Stimulated activated CD4-positive, alpha-beta T cell treated with anti-CD3 and anti-CD28 coated beads, Interleukin-12 subunit alpha, Interleukin-12 subunit beta, amount 100 ng/mL, for 48 hours (primary cell): ENCODE results near the gene TIAM2.
"Not testable (repeated sequence)": the region's sequence is repeated elsewhere in the genome, so short reads cannot be mapped to it uniquely, and the experiment has no call there.

Experiments used
- DNase-seq, 3 donors: peaks; one replicate each; pipeline ENCODE4 v3.0.0-alpha.2; 2020; ENCODE audit warnings: low read depth in 2 of 3, low spot score in 1 of 3

The TIAM2 gene

GRCh38 chr6:154995254-154996015, at the start of gene TIAM2:
Gene TIAM2 (plus strand): TSS chr6:154995315. CDS start chr6:155129224, 133,909 bp downstream.
- peak in 1 of 3 donors; percentile 34 for DNase-seq

DNA sequence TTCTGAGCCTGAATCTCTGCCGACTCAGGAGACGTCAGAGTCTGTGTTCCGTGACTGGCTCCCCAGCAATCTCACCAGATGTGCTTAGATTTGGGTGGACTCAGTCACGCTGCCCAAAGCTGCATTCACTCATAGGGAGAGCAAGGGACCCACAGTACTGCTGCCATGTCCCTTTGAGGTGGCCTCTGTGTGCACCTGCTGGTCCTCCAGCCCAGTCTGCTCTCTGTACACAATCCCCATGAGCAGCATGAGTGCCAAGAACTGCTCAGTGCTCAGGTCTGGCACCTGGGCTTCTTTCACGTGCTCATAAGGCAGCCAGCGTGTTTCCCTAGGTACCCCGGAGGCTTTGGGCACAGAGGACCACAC, 44.2 kb upstream of the TIAM2 start:
- no peak for DNase-seq

GRCh38 chr6:154951345-154952200, 43.5 kb upstream of the TIAM2 start:
- DNase-seq: no peak

DNA sequence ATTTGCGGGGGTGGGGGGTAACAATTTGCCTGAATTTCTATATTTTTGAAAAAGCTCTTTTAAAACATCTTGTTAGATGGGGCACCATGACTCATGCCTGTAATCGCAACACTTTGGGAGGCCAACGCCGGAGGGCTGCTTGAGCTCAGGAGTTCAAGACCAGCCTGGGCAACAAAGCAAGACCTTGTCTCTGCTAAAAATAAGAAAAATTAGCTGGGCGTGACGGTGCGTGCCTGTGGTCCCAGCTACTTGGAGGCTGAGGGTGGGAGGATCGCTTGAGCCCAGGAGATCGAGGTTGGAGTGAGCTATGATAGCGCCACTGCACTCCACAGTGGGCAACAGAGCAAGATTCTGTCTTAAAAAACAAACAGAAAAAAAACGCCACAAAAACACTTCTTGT, 41.5 kb upstream of the TIAM2 start:
- DNase-seq: no peak

DNA sequence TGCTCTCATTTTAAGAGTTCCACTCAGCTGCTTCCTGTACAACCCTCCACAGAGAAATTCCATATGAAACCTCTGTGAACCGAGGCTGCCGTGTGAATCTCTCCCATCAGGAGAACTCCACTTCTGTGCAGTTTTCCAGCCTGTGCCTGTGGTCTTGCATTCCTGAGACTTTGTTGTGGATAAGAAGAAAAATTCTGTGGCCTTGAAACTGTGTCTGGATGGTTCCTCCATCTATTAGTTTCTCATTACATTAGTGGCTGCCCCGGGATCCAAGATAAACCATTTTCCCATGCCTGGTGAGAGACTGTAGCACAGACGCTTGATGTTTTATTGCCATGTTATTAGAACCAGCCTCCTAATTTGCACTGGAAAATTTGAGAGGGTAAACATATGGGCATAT, 40.8 kb upstream of the TIAM2 start:
- DNase-seq: no peak

- no peak for DNase-seq
These were observed 38.2 kb upstream of the TIAM2 start for GRCh38 chr6:154956771-154957522.

GRCh38 chr6:154958469-154958868, 36.6 kb upstream of the TIAM2 start:
- no peak for DNase-seq

DNA sequence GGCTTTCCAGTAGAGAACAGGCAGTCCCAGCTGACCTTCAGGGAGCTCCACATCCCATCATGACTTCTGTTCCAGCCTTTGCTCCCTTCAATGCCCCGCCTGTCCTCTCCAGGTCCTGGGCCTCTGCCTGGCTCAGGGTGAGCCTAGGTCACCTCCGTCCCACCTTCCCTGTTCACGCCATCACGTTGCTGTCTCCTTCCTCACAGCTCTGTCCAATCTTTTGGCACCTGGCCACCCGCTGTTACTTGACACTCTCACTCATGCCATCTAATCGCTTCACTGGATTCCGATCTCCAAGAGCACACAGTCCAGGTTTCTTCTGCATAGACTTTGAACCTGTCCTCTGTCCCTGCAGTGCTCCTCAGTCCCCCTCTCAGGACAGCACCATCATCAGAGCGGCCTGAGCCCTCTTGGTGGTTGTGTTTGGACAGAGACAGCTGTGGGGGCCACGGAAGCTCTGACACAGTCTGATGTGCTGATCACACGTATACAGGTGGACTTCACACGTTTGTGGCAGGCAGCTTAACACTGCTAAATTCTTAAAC, 34.7 kb upstream of the TIAM2 start:
- DNase-seq: no peak

- no peak for DNase-seq
These were observed 34.1 kb upstream of the TIAM2 start for GRCh38 chr6:154960854-154961530.

DNA sequence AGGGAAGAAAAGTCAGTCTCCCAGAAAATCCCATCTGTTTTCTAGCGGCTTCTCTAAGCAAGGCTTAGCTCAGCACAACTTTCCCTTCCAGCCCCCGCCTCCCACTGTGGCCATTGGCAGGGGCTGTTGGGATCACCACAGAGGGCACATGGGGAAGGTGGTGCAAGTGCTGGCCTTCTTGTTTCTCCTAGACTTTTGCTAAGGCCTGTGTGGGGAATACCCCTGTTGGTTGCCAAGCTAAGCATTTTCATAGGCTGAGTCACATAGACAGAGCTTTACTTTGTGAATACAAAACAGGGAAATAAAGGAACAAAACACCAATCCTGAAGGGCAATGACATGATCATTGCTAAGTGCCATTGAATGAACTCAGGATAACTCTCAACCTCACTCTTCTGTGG, 32.4 kb upstream of the TIAM2 start:
- no peak for DNase-seq

- DNase-seq: not testable (repeated sequence)
These were observed 28.9 kb upstream of the TIAM2 start for GRCh38 chr6:154966065-154966770.

DNA sequence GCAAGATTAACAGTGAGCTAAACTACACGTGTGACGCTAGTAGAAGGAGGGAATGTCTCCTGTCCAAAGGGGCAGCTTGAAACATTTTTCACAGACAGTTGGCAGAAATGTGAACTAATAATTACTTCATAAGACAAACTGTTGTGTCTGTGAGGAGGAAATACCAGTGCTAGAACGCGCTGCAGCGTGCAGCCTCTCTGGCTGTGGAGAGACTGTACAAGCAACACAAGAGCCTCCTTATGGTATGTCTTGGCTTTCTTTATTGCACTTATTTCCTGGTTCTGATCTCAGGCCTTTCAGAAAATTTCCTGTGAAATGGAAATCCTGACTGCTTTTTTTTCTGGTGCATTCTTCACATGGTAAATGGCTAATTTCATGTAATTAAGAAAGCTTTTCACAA, 25.3 kb upstream of the TIAM2 start:
- DNase-seq: no peak

DNA sequence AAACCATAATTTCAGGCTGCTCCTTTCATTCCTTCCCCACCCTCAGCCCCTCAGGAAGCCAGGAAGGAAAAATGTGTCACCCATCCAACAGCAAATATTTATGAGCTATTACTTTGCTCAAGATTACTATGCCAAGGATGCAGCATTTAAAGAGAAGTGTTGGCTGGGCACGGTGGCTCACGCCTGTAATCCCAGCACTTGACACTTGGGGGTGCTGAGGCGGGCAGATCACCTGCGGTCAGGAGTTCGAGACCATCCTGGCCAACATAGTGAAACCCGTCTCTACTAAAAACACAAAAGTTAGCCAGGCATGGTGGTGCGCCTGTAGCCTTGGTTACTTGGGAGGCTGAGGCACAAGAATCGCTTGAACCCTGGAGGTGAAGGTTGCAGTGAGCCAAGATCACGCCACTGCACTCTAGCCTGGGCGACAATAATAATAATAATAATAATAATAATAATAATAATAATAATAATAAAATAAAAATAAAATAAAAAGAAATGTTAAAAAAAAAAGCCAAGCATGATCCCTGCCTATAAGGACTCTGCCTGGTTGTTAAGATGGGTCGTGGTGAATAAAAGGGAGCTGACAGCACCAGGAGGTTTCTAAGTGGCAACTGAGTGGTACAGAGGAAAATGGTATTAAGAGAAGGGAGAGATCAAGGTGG, 20.5 kb upstream of the TIAM2 start:
- peak in 1 of 3 donors; percentile 13 for DNase-seq

GRCh38 chr6:154977588-154977987, 17.5 kb upstream of the TIAM2 start:
- no peak for DNase-seq

GRCh38 chr6:154980273-154981078, 14.6 kb upstream of the TIAM2 start:
- no peak for DNase-seq

- no peak for DNase-seq
These were observed 13.8 kb upstream of the TIAM2 start for GRCh38 chr6:154981079-154981870.

GRCh38 chr6:154984146-154984545, 11.0 kb upstream of the TIAM2 start:
- no peak for DNase-seq

DNA sequence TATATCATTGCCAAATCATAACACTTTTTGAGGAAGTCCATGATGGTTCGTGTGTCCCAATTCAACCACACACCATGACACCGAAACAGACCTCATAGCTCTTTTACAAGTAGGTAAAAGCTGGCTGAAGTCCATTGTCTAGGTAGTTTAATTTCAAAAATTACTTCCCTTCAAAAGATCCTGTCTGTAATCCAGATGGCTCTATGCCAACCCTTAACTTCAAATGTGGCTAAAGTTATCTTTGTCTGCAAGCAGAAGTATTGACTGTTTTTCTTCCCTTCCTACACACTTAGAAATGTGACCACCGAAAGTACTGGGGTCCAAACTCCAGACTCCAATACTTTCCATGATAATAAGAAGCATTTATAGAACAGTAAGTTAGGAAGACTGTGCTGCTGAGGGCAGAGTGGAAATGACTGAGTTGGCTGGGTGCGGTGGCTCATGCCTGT, 8.3 kb upstream of the TIAM2 start:
- DNase-seq: no peak
